Neural cell (in vitro differentiated cells): ENCODE measurements around the gene SEMA6A. TPM values are rescaled to one million over a fixed set of nuclear protein-coding genes. Genes with fewer than 3 reads are reported as not detected.

ENCODE experiments used
- H2AFZ ChIP-seq: fragments of 200-600, 300-800 bp; sonication (generic), shearing (Covaris generic); 2 replicates; pipeline ENCODE4 v1.6.0; 2014; ENCODE audit warnings: low read depth, mild to moderate bottlenecking, antibody characterized with exemption, low read length, moderate library complexity
- H3F3A ChIP-seq: fragments of 200-600 bp; shearing (Covaris generic); 2 replicates; pipeline ENCODE4 v1.6.1; 2016; ENCODE audit warnings: mild to moderate bottlenecking, moderate library complexity, mixed read lengths, antibody characterized with exemption, low read length; ENCODE audit not compliant: insufficient read depth, poor library complexity, severe bottlenecking
- H3K27ac ChIP-seq: fragments of 200-600, 300-800 bp; sonication (generic), shearing (Covaris generic); 2 replicates; pipeline ENCODE4 v1.5.1; 2014; ENCODE audit warnings: mild to moderate bottlenecking, low read length, moderate library complexity
- H3K27me3 ChIP-seq: fragments of 300-800, 200-600 bp; sonication (generic), shearing (Covaris generic); 2 replicates; pipeline ENCODE4 v1.6.0; 2014; ENCODE audit warnings: mild to moderate bottlenecking, low read depth, low read length, moderate library complexity; ENCODE audit not compliant: insufficient read depth
- H3K36me3 ChIP-seq: fragments of 300-800, 200-600 bp; sonication (generic), shearing (Covaris generic); 2 replicates; pipeline ENCODE4 v1.5.1; 2014; ENCODE audit warnings: mild to moderate bottlenecking, antibody characterized with exemption, low read length, moderate library complexity; ENCODE audit not compliant: insufficient read depth
- H3K4me2 ChIP-seq: fragments of 300-800, 200-600 bp; sonication (generic), shearing (Covaris generic); 2 replicates; pipeline ENCODE4 v1.6.0; 2014; ENCODE audit warnings: mild to moderate bottlenecking, low read length
- H3K4me3 ChIP-seq: fragments of 300-800, 200-600 bp; sonication (generic), shearing (Covaris generic); 2 replicates; pipeline ENCODE4 v1.5.1; 2014; ENCODE audit warnings: mild to moderate bottlenecking, low read length, moderate library complexity
- H3K79me2 ChIP-seq: fragments of 200-600 bp; shearing (Covaris generic); replicated peaks from 2 replicates; pipeline ENCODE4 v1.6.0; 2014; ENCODE audit warnings: mild to moderate bottlenecking, low read length, moderate library complexity; ENCODE audit not compliant: insufficient read depth
- H3K9ac ChIP-seq: fragments of 300-800, 200-600 bp; sonication (generic), shearing (Covaris generic); 2 replicates; pipeline ENCODE4 v1.6.1; 2016; ENCODE audit warnings: mild to moderate bottlenecking, low read length, mixed read lengths
- H3K9me2 ChIP-seq: fragments of 200-600 bp; shearing (Covaris generic); 2 replicates; pipeline ENCODE4 v1.6.1; 2016; ENCODE audit warnings: mild to moderate bottlenecking, low read length, mixed read lengths; ENCODE audit not compliant: insufficient read depth
- H3K9me3 ChIP-seq: fragments of 200-600, 300-800 bp; sonication (generic), shearing (Covaris generic); 2 replicates; pipeline ENCODE4 v1.6.1; 2016; ENCODE audit warnings: mild to moderate bottlenecking, mixed run types, low read length, moderate library complexity, mixed read lengths
- H4K20me1 ChIP-seq: fragments of 200-600 bp; shearing (Covaris generic); 2 replicates; pipeline ENCODE4 v1.6.1; 2016; ENCODE audit warnings: mild to moderate bottlenecking, mixed run types; ENCODE audit not compliant: insufficient read depth
- EP300 ChIP-seq: fragments of 450-650 bp; conservative IDR thresholded peaks from 2 replicates; pipeline ENCODE4 v1.6.1; 2014; ENCODE audit warnings: antibody characterized with exemption, mild to moderate bottlenecking, moderate library complexity; ENCODE audit not compliant: poor library complexity, severe bottlenecking
- EZH2 ChIP-seq: fragments of 200-600, 300-800 bp; shearing (Covaris generic), sonication (generic); IDR thresholded peaks from 2 replicates; pipeline ENCODE4 v1.6.1; 2014; ENCODE audit warnings: antibody characterized with exemption, low read length, borderline replicate concordance, mild to moderate bottlenecking; ENCODE audit not compliant: insufficient read depth, poor library complexity, severe bottlenecking
- MXI1 ChIP-seq: fragments of 450-650 bp; conservative IDR thresholded peaks from 2 replicates; pipeline ENCODE4 v1.6.1; 2014; ENCODE audit warnings: antibody characterized with exemption, mild to moderate bottlenecking; ENCODE audit not compliant: poor library complexity, severe bottlenecking
- POLR2AphosphoS5 ChIP-seq: IDR thresholded peaks from 2 replicates; pipeline ENCODE4 v1.6.1; 2012
- RAD21 ChIP-seq: fragments of 450-650 bp; conservative IDR thresholded peaks from 2 replicates; pipeline ENCODE4 v1.6.1; 2014; ENCODE audit warnings: antibody characterized with exemption, mild to moderate bottlenecking, moderate library complexity
- SMC3 ChIP-seq: fragments of 450-650 bp; conservative IDR thresholded peaks from 2 replicates; pipeline ENCODE4 v1.6.1; 2014; ENCODE audit warnings: antibody characterized with exemption, mild to moderate bottlenecking, moderate library complexity; ENCODE audit not compliant: poor library complexity
- TAF1 ChIP-seq: IDR thresholded peaks from 2 replicates; pipeline ENCODE4 v1.6.1; 2012; ENCODE audit warnings: low read depth
- polyA plus RNA-seq: library from polyadenylated mRNA; depleted of rRNA; stranded (reverse); fragments of >200 nt; gene quantifications from 2 replicates; pipeline ENCODE4 v1.2.3, GENCODE V29; 2014
- TF ChIP-seq, protein P1 (sequence below): fragments of 450-650 bp; IDR thresholded peaks from 2 replicates; pipeline ENCODE4 v1.5.1; 2014; ENCODE audit warnings: antibody characterized with exemption, mild to moderate bottlenecking, moderate library complexity; ENCODE audit not compliant: poor library complexity, severe bottlenecking
- TF ChIP-seq, protein P2 (sequence below): IDR thresholded peaks from 2 replicates; pipeline ENCODE4 v1.6.1; 2012; ENCODE audit warnings: borderline replicate concordance

Gene SEMA6A
- polyA plus RNA-seq, 1 donor from 2014 or later, result 6.5 TPM

DNA sequence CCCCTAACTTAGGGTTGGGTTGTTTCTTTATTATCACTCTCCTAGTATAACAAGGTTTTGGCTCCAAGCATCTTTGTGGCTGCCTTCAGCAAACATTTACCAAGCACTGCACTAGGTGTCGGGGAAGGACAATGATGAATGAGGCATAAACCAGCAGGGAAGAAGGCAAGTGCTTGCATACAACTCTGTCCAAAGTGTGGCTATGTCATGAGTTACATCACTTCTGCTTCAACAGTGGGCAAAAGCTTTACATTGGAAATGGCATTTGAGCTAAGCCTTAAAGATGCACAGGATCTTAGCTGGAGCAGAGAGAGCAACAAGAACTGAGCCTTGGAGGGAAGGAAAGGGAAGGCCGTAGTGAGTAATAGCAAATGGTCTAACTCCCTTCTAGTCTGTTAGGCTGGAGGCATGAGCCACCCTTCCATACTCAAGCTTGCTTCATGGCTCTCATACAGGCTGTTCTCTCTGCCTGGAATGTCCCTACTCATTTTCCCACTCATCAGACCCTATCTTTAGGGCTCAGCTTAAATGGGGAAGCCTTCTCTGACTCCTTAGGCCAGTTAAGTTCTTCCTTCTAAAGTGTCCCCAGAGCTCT, 121.8 kb downstream of the SEMA6A start:
- H3K79me2 ChIP-seq, result no peaks in the 10 kb centered on the region
- H3K9ac ChIP-seq, result no peak overlapping the region
- H3K4me3 ChIP-seq, result no peak overlapping the region
- peaks cover 7% of the 10 kb centered on the region for H3F3A ChIP-seq
- H3K9me2 ChIP-seq, result no peaks in the 10 kb centered on the region
- no peak overlapping the region for H3K27ac ChIP-seq
- H4K20me1 ChIP-seq, result no peaks in the 10 kb centered on the region
- TF ChIP-seq, protein P1, sequence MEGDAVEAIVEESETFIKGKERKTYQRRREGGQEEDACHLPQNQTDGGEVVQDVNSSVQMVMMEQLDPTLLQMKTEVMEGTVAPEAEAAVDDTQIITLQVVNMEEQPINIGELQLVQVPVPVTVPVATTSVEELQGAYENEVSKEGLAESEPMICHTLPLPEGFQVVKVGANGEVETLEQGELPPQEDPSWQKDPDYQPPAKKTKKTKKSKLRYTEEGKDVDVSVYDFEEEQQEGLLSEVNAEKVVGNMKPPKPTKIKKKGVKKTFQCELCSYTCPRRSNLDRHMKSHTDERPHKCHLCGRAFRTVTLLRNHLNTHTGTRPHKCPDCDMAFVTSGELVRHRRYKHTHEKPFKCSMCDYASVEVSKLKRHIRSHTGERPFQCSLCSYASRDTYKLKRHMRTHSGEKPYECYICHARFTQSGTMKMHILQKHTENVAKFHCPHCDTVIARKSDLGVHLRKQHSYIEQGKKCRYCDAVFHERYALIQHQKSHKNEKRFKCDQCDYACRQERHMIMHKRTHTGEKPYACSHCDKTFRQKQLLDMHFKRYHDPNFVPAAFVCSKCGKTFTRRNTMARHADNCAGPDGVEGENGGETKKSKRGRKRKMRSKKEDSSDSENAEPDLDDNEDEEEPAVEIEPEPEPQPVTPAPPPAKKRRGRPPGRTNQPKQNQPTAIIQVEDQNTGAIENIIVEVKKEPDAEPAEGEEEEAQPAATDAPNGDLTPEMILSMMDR, result no peak
- TF ChIP-seq, protein P2, sequence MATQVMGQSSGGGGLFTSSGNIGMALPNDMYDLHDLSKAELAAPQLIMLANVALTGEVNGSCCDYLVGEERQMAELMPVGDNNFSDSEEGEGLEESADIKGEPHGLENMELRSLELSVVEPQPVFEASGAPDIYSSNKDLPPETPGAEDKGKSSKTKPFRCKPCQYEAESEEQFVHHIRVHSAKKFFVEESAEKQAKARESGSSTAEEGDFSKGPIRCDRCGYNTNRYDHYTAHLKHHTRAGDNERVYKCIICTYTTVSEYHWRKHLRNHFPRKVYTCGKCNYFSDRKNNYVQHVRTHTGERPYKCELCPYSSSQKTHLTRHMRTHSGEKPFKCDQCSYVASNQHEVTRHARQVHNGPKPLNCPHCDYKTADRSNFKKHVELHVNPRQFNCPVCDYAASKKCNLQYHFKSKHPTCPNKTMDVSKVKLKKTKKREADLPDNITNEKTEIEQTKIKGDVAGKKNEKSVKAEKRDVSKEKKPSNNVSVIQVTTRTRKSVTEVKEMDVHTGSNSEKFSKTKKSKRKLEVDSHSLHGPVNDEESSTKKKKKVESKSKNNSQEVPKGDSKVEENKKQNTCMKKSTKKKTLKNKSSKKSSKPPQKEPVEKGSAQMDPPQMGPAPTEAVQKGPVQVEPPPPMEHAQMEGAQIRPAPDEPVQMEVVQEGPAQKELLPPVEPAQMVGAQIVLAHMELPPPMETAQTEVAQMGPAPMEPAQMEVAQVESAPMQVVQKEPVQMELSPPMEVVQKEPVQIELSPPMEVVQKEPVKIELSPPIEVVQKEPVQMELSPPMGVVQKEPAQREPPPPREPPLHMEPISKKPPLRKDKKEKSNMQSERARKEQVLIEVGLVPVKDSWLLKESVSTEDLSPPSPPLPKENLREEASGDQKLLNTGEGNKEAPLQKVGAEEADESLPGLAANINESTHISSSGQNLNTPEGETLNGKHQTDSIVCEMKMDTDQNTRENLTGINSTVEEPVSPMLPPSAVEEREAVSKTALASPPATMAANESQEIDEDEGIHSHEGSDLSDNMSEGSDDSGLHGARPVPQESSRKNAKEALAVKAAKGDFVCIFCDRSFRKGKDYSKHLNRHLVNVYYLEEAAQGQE, result no peak
- no peak for TF ChIP-seq RAD21
- TF ChIP-seq EZH2, result no peak
- no peak for TF ChIP-seq MXI1
- no peak for TF ChIP-seq POLR2AphosphoS5
- TF ChIP-seq TAF1, result no peak
- TF ChIP-seq SMC3, result no peak
- TF ChIP-seq EP300, result no peak
- no peak overlapping the region for H2AFZ ChIP-seq
- no peaks in the 10 kb centered on the region for H3K9me3 ChIP-seq
- no peaks in the 10 kb centered on the region for H3K36me3 ChIP-seq
- no peaks in the 10 kb centered on the region for H3K27me3 ChIP-seq
- H3K4me2 ChIP-seq, result no peak overlapping the region

DNA sequence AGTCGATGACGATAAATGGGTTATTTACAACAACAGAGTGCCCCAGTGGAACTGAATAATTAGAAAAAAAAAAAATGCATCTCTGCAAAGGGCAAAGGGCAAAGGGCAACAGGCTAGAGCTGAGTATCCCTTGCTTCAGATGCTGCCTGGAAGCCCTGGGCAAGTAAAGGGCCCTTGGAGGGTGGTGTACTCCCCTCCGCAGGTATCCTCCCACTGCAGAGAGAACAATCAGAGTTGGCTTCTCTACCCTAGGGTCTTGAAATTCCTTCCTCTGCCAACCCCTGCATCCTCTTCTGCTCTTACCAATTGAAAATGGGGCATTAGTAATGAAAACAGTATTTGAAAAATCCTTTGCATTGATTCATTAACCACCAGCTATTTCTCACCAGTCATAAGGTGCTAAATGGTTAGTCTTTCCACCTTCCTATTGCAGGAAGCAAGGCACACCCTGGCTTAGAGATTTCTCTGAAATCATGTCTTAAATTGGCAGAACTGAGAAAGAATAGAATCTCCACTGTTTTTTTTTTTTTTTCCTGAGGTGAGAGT, 122.6 kb downstream of the SEMA6A start:
- H3F3A ChIP-seq, result peaks cover 7% of the 10 kb centered on the region
- no peak overlapping the region for H2AFZ ChIP-seq
- TF ChIP-seq, protein P2, result no peak
- TF ChIP-seq TAF1 (no peak), EZH2 (no peak), POLR2AphosphoS5 (no peak), EP300 (no peak), RAD21 (no peak)
- H4K20me1 ChIP-seq, result no peaks in the 10 kb centered on the region
- no peak overlapping the region for H3K27ac ChIP-seq
- H3K79me2 ChIP-seq, result no peaks in the 10 kb centered on the region
- H3K4me2 ChIP-seq, result no peak overlapping the region
- H3K9me2 ChIP-seq, result no peaks in the 10 kb centered on the region
- H3K9ac ChIP-seq, result no peak overlapping the region
- H3K9me3 ChIP-seq, result no peaks in the 10 kb centered on the region
- H3K36me3 ChIP-seq, result no peaks in the 10 kb centered on the region
- no peaks in the 10 kb centered on the region for H3K27me3 ChIP-seq
- H3K4me3 ChIP-seq, result no peak overlapping the region
